Right lobe of liver (tissue), 4 donors: ENCODE results near the gene PPP1R12B.

ENCODE experiments used
- CTCF ChIP-seq, 4 donors: fragments of 200-600 bp in 3 of 4; fragments of 450-650 bp in 1 of 4; IDR thresholded peaks; one replicate each; pipeline versions ENCODE4 v1.5.1 to v1.8.0; 2016 to 2022; ENCODE audit warnings: antibody characterized with exemption in 4 of 4, mild to moderate bottlenecking in 2 of 4
- POLR2A ChIP-seq: fragments of 450-650 bp; IDR thresholded peaks from one replicate; pipeline ENCODE4 v1.6.1; 2017; ENCODE audit warnings: antibody characterized with exemption, mild to moderate bottlenecking
- donor health status: DM: no; HTN: no; CAD: no.
- donor health status: DM: no; HTN: no; CAD: no.
- donor health status: DM: no; HTN: yes; CAD: no.

GRCh38 chr1:202578565-202578964, 230.1 kb downstream of the PPP1R12B start:
- no peak for TF ChIP-seq CTCF (IDR thresholded peaks at IDR 0.05)
- no peak for TF ChIP-seq POLR2A
